HEK293T (cell line): ENCODE results near the gene PPP5C.

Source experiments
- CTCF ChIA-PET: fragments of 350-600 bp; formaldehyde crosslinking; extraction: SDS; loops from one replicate; lab custom pipeline; 2021; ENCODE audit warnings: antibody characterized with exemption, inconsistent platforms; lab: Yijun Ruan, JAX
- POLR2A ChIA-PET: fragments of 350-600 bp; formaldehyde crosslinking; extraction: SDS; loops from one replicate; lab custom pipeline; 2020; ENCODE audit warnings: antibody characterized with exemption, inconsistent platforms; lab: Yijun Ruan, JAX
- DNase-seq: peaks from one replicate; pipeline ENCODE4 v3.0.0; 2012; ENCODE audit warnings: mixed read lengths; ENCODE audit errors: extremely low spot score
- ARNT ChIP-seq: fragments of 450-650 bp; IDR thresholded peaks from 2 replicates; pipeline ENCODE4 v1.6.1; 2017; ENCODE audit warnings: mild to moderate bottlenecking
- BHLHE40 ChIP-seq: fragments of 450-650 bp; IDR thresholded peaks from 2 replicates; pipeline ENCODE4 v1.6.1; 2016; ENCODE audit warnings: mild to moderate bottlenecking, moderate library complexity, borderline replicate concordance
- CTBP1 ChIP-seq: fragments of 450-650 bp; IDR thresholded peaks from 2 replicates; pipeline ENCODE4 v1.6.1; 2016; ENCODE audit warnings: borderline replicate concordance
- ELF4 ChIP-seq: fragments of 450-650 bp; IDR thresholded peaks from 2 replicates; pipeline ENCODE4 v1.6.1; 2017; ENCODE audit warnings: antibody characterized with exemption
- FOXA1 ChIP-seq: fragments of 450-650 bp; IDR thresholded peaks from 2 replicates; pipeline ENCODE4 v1.6.1; 2016; ENCODE audit warnings: mild to moderate bottlenecking
- FOXK2 ChIP-seq: fragments of 450-650 bp; IDR thresholded peaks from 2 replicates; pipeline ENCODE4 v1.6.1; 2016; ENCODE audit warnings: mild to moderate bottlenecking
- FOXM1 ChIP-seq: fragments of 450-650 bp; IDR thresholded peaks from 2 replicates; pipeline ENCODE4 v1.6.1; 2017; ENCODE audit warnings: mild to moderate bottlenecking, borderline replicate concordance
- HDGF ChIP-seq: fragments of 450-650 bp; IDR thresholded peaks from 2 replicates; pipeline ENCODE4 v1.6.1; 2017; ENCODE audit warnings: antibody characterized with exemption, borderline replicate concordance
- L3MBTL2 ChIP-seq: fragments of 450-650 bp; conservative IDR thresholded peaks from 2 replicates; pipeline ENCODE4 v1.6.1; 2016; ENCODE audit warnings: mild to moderate bottlenecking
- LEF1 ChIP-seq: fragments of 450-650 bp; IDR thresholded peaks from 2 replicates; pipeline ENCODE4 v1.6.1; 2017; ENCODE audit warnings: mild to moderate bottlenecking, borderline replicate concordance
- NFRKB ChIP-seq: fragments of 450-650 bp; IDR thresholded peaks from 2 replicates; pipeline ENCODE4 v1.6.1; 2016; ENCODE audit warnings: mild to moderate bottlenecking, moderate library complexity
- SP1 ChIP-seq: fragments of 450-650 bp; IDR thresholded peaks from 2 replicates; pipeline ENCODE4 v1.6.1; 2017
- SUZ12 ChIP-seq: fragments of 450-650 bp; IDR thresholded peaks from 2 replicates; pipeline ENCODE4 v1.6.1; 2016; ENCODE audit warnings: mild to moderate bottlenecking
- TARDBP ChIP-seq: fragments of 450-650 bp; IDR thresholded peaks from 2 replicates; pipeline ENCODE4 v1.6.1; 2016
- ZNF384 ChIP-seq: fragments of 450-650 bp; IDR thresholded peaks from 2 replicates; pipeline ENCODE4 v1.6.1; 2016
- TF ChIP-seq, protein P1 (sequence below): fragments of 450-650 bp; IDR thresholded peaks from 2 replicates; pipeline ENCODE4 v1.6.1; 2016

Gene PPP5C, protein sequence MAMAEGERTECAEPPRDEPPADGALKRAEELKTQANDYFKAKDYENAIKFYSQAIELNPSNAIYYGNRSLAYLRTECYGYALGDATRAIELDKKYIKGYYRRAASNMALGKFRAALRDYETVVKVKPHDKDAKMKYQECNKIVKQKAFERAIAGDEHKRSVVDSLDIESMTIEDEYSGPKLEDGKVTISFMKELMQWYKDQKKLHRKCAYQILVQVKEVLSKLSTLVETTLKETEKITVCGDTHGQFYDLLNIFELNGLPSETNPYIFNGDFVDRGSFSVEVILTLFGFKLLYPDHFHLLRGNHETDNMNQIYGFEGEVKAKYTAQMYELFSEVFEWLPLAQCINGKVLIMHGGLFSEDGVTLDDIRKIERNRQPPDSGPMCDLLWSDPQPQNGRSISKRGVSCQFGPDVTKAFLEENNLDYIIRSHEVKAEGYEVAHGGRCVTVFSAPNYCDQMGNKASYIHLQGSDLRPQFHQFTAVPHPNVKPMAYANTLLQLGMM

DNA sequence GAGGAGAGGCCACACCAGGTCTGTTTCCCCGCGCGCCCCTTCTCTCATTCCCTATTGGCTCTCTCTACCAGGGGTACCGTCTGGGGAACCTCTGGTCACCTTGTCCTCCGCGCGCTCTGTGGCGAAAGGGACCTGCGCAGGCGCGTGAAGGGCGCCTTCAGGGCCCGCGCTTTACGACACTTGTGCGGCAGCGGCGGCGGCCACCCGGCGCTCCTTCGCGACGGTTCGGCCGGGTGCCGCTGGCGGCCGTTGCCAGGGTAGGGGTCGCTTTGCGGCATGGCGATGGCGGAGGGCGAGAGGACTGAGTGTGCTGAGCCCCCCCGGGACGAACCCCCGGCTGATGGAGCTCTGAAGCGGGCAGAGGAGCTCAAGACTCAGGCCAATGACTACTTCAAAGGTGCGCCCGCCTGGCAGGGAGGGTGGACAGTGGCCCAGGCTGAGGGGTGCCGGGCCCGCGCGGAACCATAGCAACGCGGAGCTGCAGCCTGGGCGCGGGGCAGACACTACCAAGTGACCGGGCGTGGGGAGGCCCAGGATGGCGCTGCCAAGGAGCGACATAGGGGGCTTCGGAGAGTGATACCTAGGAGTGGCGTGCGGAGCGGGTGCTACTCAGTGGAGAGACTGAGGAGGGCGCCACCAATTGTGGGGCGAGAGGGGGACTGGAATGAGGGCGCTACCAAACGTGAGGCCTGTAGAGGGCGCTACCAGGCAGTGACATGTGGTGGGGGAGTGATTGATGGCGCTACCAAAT lies at the start of gene PPP5C:
Gene PPP5C, plus strand, starts transcription at position 267 of the 751 bp plus-strand sequence. Its CDS starts 10 bp downstream, at position 277.
- POLR2A ChIA-PET: interaction anchor here (0.5 to 2.0 kb wide), 4 partner anchors 47 to 277 kb away, joined by 3 to 9 read pairs (median 4); partner anchors contain the start of gene CCDC8
- peak; percentile 96 for DNase-seq
- CTCF ChIA-PET: interaction anchor here (0.6 to 1.2 kb wide), 7 partner anchors 10 to 380 kb away, joined by 3 to 8 read pairs (median 3); no protein-coding TSS in a partner anchor
- TF ChIP-seq, protein P1, sequence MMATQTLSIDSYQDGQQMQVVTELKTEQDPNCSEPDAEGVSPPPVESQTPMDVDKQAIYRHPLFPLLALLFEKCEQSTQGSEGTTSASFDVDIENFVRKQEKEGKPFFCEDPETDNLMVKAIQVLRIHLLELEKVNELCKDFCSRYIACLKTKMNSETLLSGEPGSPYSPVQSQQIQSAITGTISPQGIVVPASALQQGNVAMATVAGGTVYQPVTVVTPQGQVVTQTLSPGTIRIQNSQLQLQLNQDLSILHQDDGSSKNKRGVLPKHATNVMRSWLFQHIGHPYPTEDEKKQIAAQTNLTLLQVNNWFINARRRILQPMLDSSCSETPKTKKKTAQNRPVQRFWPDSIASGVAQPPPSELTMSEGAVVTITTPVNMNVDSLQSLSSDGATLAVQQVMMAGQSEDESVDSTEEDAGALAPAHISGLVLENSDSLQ: peak; percentile 98
- no peak for TF ChIP-seq ELF4
- TF ChIP-seq SUZ12: no peak
- peak; percentile 28 for TF ChIP-seq L3MBTL2
- no peak for TF ChIP-seq LEF1
- no peak for TF ChIP-seq FOXA1

DNA sequence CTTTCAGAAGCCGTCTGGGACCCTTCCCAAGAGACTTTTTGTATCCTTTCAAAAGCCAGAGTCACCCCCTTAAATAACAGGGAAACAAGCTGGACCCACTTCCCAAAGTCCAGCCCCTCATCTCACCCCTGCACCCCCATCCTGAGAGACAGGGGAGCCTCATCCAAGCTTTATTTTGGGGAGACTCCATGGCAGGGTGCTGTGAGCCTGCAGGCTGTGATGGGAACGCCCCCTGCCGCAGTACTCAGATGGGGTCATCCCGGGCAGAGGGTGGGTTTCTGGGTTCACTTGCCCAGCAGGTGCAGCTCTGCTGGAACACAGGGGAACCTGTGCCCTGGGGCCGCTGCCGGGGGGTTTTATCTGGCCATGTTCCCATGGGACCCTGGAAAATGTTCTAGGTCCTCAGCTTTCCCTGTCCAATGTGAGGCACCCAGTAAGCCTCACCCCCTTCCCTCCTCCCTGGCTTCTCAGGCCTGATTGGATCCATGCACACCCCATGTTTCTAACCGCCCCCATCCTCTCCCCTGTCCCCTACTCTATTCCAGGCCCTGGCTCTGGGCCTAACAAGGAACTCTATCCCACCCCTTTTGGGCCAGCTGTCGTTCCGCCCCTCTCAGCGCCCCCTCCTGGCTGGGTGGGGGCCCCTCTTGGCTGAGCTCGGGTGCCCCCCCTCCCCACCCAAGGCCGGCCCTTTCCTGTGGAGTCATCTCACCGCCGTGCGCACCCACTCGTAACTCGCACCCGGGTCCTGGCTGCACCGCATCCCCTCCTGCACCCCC lies 49.0 kb upstream of the PPP5C start:
- TF ChIP-seq LEF1: no peak
- no peak for TF ChIP-seq FOXK2
- no peak for TF ChIP-seq ARNT
- TF ChIP-seq NFRKB: no peak
- TF ChIP-seq BHLHE40: no peak
- TF ChIP-seq SUZ12: no peak
- TF ChIP-seq ELF4: no peak
- TF ChIP-seq HDGF: no peak
- no peak for TF ChIP-seq FOXA1
- TF ChIP-seq L3MBTL2: no peak
- no peak for TF ChIP-seq FOXM1
- no peak for TF ChIP-seq CTBP1
- no peak for TF ChIP-seq SP1
- no peak for TF ChIP-seq TARDBP
- TF ChIP-seq ZNF384: no peak
- no peak for DNase-seq
- ChIA-PET POLR2A (no interaction called here), CTCF (interaction anchor here (0.9 kb wide), 1 partner anchor 17 kb away, joined by 3 read pairs; no protein-coding TSS in a partner anchor)

DNA sequence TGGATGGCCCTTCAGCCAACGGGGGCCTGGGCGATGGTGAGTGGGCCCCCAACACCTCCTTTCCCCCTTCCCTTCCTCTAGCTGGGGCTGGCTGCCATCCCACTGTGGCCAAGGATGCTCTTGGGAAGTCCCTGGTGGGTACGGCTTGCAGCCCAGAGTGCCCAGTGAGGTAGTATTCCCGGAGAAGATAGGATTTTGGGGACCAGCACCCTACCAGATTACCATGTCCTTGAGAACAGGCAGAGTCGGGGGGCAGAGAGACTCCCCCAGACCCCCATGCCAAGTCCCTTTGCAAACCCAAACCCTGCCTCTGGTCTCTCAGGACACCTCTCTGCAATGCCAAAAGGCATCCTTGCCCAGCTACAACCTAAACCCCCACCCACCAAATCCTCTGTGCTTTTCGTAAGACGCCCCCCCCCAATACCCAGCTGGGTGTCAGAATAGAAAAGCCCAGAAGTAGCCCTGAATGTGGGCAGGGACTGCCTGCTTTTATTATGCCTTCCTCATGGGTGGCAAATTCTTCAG lies 48.3 kb upstream of the PPP5C start:
- TF ChIP-seq TARDBP: no peak
- no peak for TF ChIP-seq FOXM1
- TF ChIP-seq, protein P1: no peak
- TF ChIP-seq CTBP1: no peak
- TF ChIP-seq ZNF384: no peak
- TF ChIP-seq NFRKB: no peak
- no peak for TF ChIP-seq SP1
- no peak for TF ChIP-seq HDGF
- TF ChIP-seq L3MBTL2: no peak
- no peak for TF ChIP-seq ARNT
- TF ChIP-seq BHLHE40: no peak
- TF ChIP-seq SUZ12: no peak
- ChIA-PET POLR2A (interaction anchor here (2.2 kb wide), 1 partner anchor 48 kb away, joined by 9 read pairs; the partner anchor contains the start of gene PPP5C), CTCF (no interaction called here)
- no peak for DNase-seq

DNA sequence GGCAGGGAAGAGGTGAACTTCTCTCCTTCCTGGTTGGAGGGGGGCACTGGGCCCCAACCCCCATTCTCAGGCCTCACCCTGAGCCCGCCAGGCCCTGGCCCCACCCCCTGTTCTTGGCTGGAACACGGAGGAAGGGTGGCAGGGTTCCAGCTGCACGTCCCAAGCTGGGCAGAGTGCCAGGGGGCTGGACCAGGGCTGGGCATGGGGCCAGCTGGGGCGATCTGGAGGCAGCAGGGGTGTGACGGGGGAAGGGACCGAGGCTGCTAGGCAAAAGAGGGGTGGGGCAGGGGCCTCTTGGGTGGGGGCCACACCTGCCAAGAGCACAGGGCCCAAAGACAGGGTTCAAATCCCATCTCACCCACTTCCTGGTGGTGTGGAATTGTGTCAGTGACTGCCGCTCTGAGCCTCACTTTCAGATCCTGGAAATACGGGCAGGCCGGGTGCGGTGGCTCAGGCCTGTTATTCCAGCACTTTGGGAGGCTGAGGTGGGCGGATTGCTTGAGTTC lies 47.8 kb upstream of the PPP5C start:
- TF ChIP-seq, protein P1: no peak
- no peak for TF ChIP-seq CTBP1
- TF ChIP-seq ZNF384: no peak
- no peak for TF ChIP-seq SUZ12
- no peak for TF ChIP-seq L3MBTL2
- TF ChIP-seq ARNT: no peak
- TF ChIP-seq FOXK2: no peak
- no peak for TF ChIP-seq SP1
- no peak for TF ChIP-seq NFRKB
- no peak for TF ChIP-seq BHLHE40
- TF ChIP-seq FOXM1: no peak
- DNase-seq: no peak
- ChIA-PET CTCF (no interaction called here), POLR2A (interaction anchor here (2.2 kb wide), 1 partner anchor 47 kb away, joined by 9 read pairs; the partner anchor contains the start of gene PPP5C)
